ENCODE data around the gene SGPP2.
"Not testable (repeated sequence)": the region's sequence is repeated elsewhere in the genome, so short reads cannot be mapped to it uniquely, and the experiment has no call there.

Gene SGPP2

GRCh38 chr2:222399038-222399783 lies 25.1 kb upstream of the SGPP2 start:
- TF ChIP-seq SPI1 (IDR thresholded peaks at IDR 0.05; ENCODE audit: low read depth, low read length), result no peak
- TF ChIP-seq TAF1 (IDR thresholded peaks at IDR 0.05; ENCODE audit: low read depth, low read length), result no peak
- TF ChIP-seq POLR2A (IDR thresholded peaks at IDR 0.05; ENCODE audit: low read depth, low read length), result no peak
- TF ChIP-seq POU2F2 (IDR thresholded peaks at IDR 0.05; ENCODE audit: low read depth, low read length), result no peak
- TF ChIP-seq POLR2AphosphoS5 (IDR thresholded peaks at IDR 0.05; ENCODE audit: low read depth, low read length), result no peak
- no peak for TF ChIP-seq PAX5 (IDR thresholded peaks at IDR 0.05; ENCODE audit: insufficient read depth, low read length, severe bottlenecking)
- no peak for FAIRE-seq

DNA sequence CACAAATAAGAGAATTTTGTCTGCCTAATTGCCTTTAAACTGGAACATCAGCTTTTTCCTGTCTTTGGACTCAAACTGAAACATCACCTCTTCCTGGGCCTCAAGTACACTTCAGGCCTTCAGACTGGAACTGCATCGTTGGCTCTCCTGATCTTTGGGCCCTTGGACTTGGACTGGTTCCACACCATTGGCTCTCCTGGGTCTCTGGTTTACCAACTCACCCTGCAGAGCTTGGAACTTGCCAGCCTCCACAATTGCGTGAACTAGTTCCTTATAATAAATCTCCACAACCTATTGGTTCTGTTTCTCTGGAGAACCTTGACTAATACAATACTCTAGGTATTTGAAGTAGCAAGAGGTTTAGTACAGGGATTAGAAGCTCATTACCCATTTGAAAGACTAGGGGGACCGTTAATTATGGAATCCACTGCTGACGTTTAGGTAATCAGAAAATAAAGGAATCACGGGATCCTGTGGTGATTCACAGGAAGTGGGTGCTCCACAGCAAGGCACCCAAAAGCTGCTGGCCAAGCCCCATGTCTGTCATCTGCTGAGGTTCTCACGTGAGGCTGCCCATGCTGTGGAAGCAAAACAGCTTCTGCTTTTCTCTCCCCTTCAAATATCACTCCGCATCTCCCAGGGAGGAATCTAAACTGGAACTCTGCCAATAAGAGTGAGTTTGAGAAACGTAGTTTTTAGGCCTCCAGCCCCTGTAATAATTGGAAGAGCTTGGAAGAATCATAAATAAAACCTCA lies 20.0 kb upstream of the SGPP2 start:
- DNase-seq (ENCODE audit: insufficient read length, low spot score) (no peak), FAIRE-seq (no peak)
- TF ChIP-seq POU2F2 (IDR thresholded peaks at IDR 0.05; ENCODE audit: low read depth, low read length) (no peak), POLR2A (IDR thresholded peaks at IDR 0.05; ENCODE audit: low read depth, low read length) (no peak), PAX5 (IDR thresholded peaks at IDR 0.05; ENCODE audit: insufficient read depth, low read length, severe bottlenecking) (no peak), TAF1 (IDR thresholded peaks at IDR 0.05; ENCODE audit: low read depth, low read length) (no peak), POLR2AphosphoS5 (IDR thresholded peaks at IDR 0.05; ENCODE audit: low read depth, low read length) (no peak), SPI1 (IDR thresholded peaks at IDR 0.05; ENCODE audit: low read depth, low read length) (no peak)

More at GRCh38 chr2:222399038-222399783, 25.1 kb upstream of the SGPP2 start:
- no peak for DNase-seq (ENCODE audit: insufficient read length, low spot score)

- DNase-seq (ENCODE audit: insufficient read length, low spot score) (no peak), FAIRE-seq (no peak)
- TF ChIP-seq PAX5 (IDR thresholded peaks at IDR 0.05; ENCODE audit: insufficient read depth, low read length, severe bottlenecking) (no peak), POLR2A (IDR thresholded peaks at IDR 0.05; ENCODE audit: low read depth, low read length) (no peak), TAF1 (IDR thresholded peaks at IDR 0.05; ENCODE audit: low read depth, low read length) (no peak), POLR2AphosphoS5 (IDR thresholded peaks at IDR 0.05; ENCODE audit: low read depth, low read length) (no peak), SPI1 (IDR thresholded peaks at IDR 0.05; ENCODE audit: low read depth, low read length) (no peak), POU2F2 (IDR thresholded peaks at IDR 0.05; ENCODE audit: low read depth, low read length) (no peak)
Observed at GRCh38 chr2:222408684-222409083, 15.7 kb upstream of the SGPP2 start.

GRCh38 chr2:222410534-222410933 lies 13.8 kb upstream of the SGPP2 start:
- no peak for DNase-seq (ENCODE audit: insufficient read length, low spot score)
- no peak for FAIRE-seq
- TF ChIP-seq POU2F2 (IDR thresholded peaks at IDR 0.05; ENCODE audit: low read depth, low read length) (no peak), POLR2A (IDR thresholded peaks at IDR 0.05; ENCODE audit: low read depth, low read length) (no peak), SPI1 (IDR thresholded peaks at IDR 0.05; ENCODE audit: low read depth, low read length) (no peak), TAF1 (IDR thresholded peaks at IDR 0.05; ENCODE audit: low read depth, low read length) (no peak), POLR2AphosphoS5 (IDR thresholded peaks at IDR 0.05; ENCODE audit: low read depth, low read length) (no peak), PAX5 (IDR thresholded peaks at IDR 0.05; ENCODE audit: insufficient read depth, low read length, severe bottlenecking) (no peak)

- not testable (repeated sequence) for DNase-seq (ENCODE audit: insufficient read length, low spot score); FAIRE-seq
Observed at GRCh38 chr2:222412334-222412733, 12.0 kb upstream of the SGPP2 start.

DNA sequence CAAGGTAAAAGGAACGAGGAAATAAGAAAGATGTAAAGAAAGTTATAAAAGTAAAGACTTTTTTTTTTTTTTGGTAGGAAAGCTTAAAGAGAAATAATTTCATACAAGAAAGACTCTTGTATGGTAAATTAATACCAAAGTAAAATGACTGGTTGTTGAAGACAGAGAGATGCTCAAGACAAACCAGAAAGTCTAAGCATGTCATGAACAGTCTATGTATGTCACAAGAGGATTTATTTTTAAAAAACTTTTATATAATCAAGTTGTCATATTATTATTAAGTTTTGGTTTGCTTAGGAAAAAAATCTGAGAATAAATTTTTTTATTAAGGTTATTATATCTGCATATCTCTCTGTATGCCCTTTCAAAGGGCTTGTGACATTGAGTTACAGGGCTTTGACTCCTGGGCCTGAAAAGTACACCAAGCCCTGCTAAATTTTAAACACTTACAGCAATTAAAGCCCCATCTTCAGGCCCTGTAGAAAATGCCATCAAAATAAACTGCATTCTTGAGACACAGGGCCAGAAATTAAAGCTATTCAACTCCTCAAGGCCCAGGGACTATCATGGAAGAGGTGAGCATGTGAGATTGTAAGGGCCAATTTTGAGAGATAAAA lies 10.9 kb upstream of the SGPP2 start:
- TF ChIP-seq POLR2A (IDR thresholded peaks at IDR 0.05; ENCODE audit: low read depth, low read length) (no peak), POU2F2 (IDR thresholded peaks at IDR 0.05; ENCODE audit: low read depth, low read length) (no peak), TAF1 (IDR thresholded peaks at IDR 0.05; ENCODE audit: low read depth, low read length) (no peak), SPI1 (IDR thresholded peaks at IDR 0.05; ENCODE audit: low read depth, low read length) (no peak), PAX5 (IDR thresholded peaks at IDR 0.05; ENCODE audit: insufficient read depth, low read length, severe bottlenecking) (no peak), POLR2AphosphoS5 (IDR thresholded peaks at IDR 0.05; ENCODE audit: low read depth, low read length) (no peak)
- no peak for DNase-seq (ENCODE audit: insufficient read length, low spot score)
- FAIRE-seq, result no peak

DNA sequence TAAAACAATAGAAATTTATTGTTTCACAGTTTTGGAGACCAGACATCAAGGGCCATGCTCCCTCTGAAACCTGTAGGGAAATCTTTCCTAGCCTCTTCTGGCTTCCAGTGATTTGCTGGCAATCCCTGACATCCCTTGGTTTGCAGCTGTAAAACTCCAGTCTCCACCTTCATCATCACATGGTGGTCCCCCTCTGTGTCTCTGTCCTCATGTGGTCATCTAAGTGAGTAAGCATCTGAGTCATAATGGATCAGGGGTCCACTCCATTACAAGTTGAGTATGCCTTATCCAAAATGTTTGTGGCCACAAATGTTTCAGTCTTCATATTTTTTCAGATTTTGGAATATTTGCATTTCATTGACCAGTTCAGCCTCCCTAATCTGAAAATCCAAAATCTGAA lies 5.6 kb upstream of the SGPP2 start:
- DNase-seq (ENCODE audit: insufficient read length, low spot score) (no peak), FAIRE-seq (no peak)
- TF ChIP-seq SPI1 (IDR thresholded peaks at IDR 0.05; ENCODE audit: low read depth, low read length) (no peak), POLR2AphosphoS5 (IDR thresholded peaks at IDR 0.05; ENCODE audit: low read depth, low read length) (no peak), POU2F2 (IDR thresholded peaks at IDR 0.05; ENCODE audit: low read depth, low read length) (no peak), PAX5 (IDR thresholded peaks at IDR 0.05; ENCODE audit: insufficient read depth, low read length, severe bottlenecking) (no peak), TAF1 (IDR thresholded peaks at IDR 0.05; ENCODE audit: low read depth, low read length) (no peak), POLR2A (IDR thresholded peaks at IDR 0.05; ENCODE audit: low read depth, low read length) (no peak)

DNA sequence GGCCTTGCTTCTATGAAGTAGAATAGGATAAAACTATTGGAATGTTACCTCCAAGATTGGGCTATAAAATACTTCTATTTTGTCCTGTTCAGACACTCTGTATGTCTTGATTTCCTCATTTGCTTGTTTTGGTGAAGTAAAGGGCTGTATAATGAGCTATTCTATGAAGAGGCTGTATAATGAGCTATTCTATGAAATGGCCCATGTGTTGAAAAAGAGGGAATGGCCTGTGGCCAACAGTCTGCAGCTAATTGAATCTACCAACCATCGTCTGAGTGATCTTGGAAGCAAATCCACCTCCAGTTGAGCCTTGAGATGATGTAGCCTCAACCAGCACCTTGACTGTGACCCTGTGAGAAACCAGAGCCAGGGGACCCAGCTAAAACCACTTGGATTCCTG lies 3.8 kb upstream of the SGPP2 start:
- FAIRE-seq (no peak), DNase-seq (ENCODE audit: insufficient read length, low spot score) (no peak)
- TF ChIP-seq POU2F2 (IDR thresholded peaks at IDR 0.05; ENCODE audit: low read depth, low read length) (no peak), POLR2AphosphoS5 (IDR thresholded peaks at IDR 0.05; ENCODE audit: low read depth, low read length) (no peak), POLR2A (IDR thresholded peaks at IDR 0.05; ENCODE audit: low read depth, low read length) (no peak), TAF1 (IDR thresholded peaks at IDR 0.05; ENCODE audit: low read depth, low read length) (no peak), SPI1 (IDR thresholded peaks at IDR 0.05; ENCODE audit: low read depth, low read length) (no peak), PAX5 (IDR thresholded peaks at IDR 0.05; ENCODE audit: insufficient read depth, low read length, severe bottlenecking) (no peak)

- no peak for TF ChIP-seq PAX5 (IDR thresholded peaks at IDR 0.05; ENCODE audit: insufficient read depth, low read length, severe bottlenecking)
- TF ChIP-seq SPI1 (IDR thresholded peaks at IDR 0.05; ENCODE audit: low read depth, low read length), result no peak
- no peak for TF ChIP-seq TAF1 (IDR thresholded peaks at IDR 0.05; ENCODE audit: low read depth, low read length)
- no peak for TF ChIP-seq POU2F2 (IDR thresholded peaks at IDR 0.05; ENCODE audit: low read depth, low read length)
- TF ChIP-seq POLR2A (IDR thresholded peaks at IDR 0.05; ENCODE audit: low read depth, low read length), result no peak
- no peak for TF ChIP-seq POLR2AphosphoS5 (IDR thresholded peaks at IDR 0.05; ENCODE audit: low read depth, low read length)
- FAIRE-seq (peak; percentile 65), DNase-seq (ENCODE audit: insufficient read length, low spot score) (no peak)
Observed at GRCh38 chr2:222421626-222422025, 2.7 kb upstream of the SGPP2 start.

Measured in GM12891 (cell line).